Nephron progenitor cell (in vitro differentiated cells): ENCODE data around the gene C16orf78.
A peak's percentile ranks its signal among the peaks of the same experiment; 100 is the strongest.

Experiments
- DNase-seq: peaks from one replicate; pipeline ENCODE4 v3.0.0; 2021
- H3K27ac Mint-ChIP-seq: 2 replicates; pipeline ENCODE4 v1.8.0; 2021; ENCODE audit warnings: mild to moderate bottlenecking, moderate library complexity, mixed read lengths
- H3K27me3 Mint-ChIP-seq: 2 replicates; pipeline ENCODE4 v1.8.0; 2021; ENCODE audit warnings: mild to moderate bottlenecking, low read depth, mixed read lengths; ENCODE audit not compliant: poor library complexity
- H3K36me3 Mint-ChIP-seq: 2 replicates; pipeline ENCODE4 v1.8.0; 2021; ENCODE audit warnings: low read depth, mixed read lengths
- H3K4me1 Mint-ChIP-seq: 2 replicates; pipeline ENCODE4 v1.8.0; 2021; ENCODE audit warnings: mixed read lengths
- H3K4me3 Mint-ChIP-seq: 2 replicates; pipeline ENCODE4 v1.8.0; 2021; ENCODE audit warnings: mild to moderate bottlenecking, moderate library complexity, mixed read lengths
- H3K9me3 Mint-ChIP-seq: 2 replicates; pipeline ENCODE4 v1.8.0; 2021; ENCODE audit warnings: mild to moderate bottlenecking, moderate library complexity, mixed read lengths
- TF ChIP-seq, protein P1 (sequence below): fragments of 200-600 bp; sonication (generic); IDR thresholded peaks from 2 replicates; pipeline ENCODE4 v1.5.0; 2021; ENCODE audit warnings: antibody characterized with exemption

The C16orf78 gene

DNA sequence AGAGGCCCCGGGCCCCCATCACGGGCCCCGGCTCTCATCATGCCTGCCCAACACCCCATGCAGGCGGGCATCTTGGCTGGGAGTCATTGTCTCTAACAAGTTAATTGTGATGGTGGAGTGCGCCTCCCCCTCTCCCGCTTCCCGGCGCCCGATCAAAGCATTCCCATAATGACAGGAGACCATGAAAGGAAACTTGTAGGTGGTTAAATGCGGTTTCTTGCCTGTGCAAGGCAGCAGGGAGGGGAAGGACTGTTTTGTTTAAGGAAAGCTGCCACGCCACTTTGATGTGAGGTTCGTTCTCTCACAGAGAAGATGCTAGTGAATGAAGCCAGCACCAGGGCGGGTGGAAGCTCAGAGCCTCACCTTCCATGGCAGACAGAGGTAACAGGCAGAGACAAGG is 45.4 kb downstream of the C16orf78 start:
- H3K36me3 Mint-ChIP-seq, result no peaks in the 10 kb centered on the region

DNA sequence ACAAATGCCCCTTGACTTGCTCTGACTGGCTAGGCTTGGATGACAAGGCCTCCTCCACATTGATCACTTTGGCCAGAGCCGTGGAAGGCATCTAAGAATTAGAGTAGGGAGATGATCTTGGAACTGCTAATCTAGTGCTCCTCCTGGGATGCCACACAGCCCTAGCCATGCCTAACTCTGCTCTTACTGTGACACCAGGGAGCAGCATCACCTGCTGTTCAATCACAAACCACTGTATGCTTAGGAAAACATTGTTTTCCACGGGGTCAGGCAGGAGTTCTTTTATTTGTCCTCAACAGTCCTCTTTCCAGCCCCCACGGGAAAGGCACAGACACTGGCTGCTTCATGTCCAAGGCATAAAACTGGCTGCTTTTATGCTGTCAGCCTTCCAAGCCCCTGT is 46.3 kb downstream of the C16orf78 start:
- no peaks in the 10 kb centered on the region for H3K36me3 Mint-ChIP-seq
- TF ChIP-seq, protein P1, sequence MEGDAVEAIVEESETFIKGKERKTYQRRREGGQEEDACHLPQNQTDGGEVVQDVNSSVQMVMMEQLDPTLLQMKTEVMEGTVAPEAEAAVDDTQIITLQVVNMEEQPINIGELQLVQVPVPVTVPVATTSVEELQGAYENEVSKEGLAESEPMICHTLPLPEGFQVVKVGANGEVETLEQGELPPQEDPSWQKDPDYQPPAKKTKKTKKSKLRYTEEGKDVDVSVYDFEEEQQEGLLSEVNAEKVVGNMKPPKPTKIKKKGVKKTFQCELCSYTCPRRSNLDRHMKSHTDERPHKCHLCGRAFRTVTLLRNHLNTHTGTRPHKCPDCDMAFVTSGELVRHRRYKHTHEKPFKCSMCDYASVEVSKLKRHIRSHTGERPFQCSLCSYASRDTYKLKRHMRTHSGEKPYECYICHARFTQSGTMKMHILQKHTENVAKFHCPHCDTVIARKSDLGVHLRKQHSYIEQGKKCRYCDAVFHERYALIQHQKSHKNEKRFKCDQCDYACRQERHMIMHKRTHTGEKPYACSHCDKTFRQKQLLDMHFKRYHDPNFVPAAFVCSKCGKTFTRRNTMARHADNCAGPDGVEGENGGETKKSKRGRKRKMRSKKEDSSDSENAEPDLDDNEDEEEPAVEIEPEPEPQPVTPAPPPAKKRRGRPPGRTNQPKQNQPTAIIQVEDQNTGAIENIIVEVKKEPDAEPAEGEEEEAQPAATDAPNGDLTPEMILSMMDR, result no peak
- no peak overlapping the region for H3K4me3 Mint-ChIP-seq
- H3K27me3 Mint-ChIP-seq, result peaks cover 39% of the 10 kb centered on the region
- H3K4me1 Mint-ChIP-seq, result peaks cover 44% of the 10 kb centered on the region
- H3K27ac Mint-ChIP-seq, result peak overlapping the region; percentile 56
- no peak for DNase-seq
- no peaks in the 10 kb centered on the region for H3K9me3 Mint-ChIP-seq

More for the DNA sequence above, 45.4 kb downstream of the C16orf78 start:
- Mint-ChIP-seq H3K27me3 (peaks cover 30% of the 10 kb centered on the region), H3K4me3 (peak overlapping the region; percentile 51), H3K27ac (no peak overlapping the region), H3K4me1 (peaks cover 50% of the 10 kb centered on the region), H3K9me3 (no peaks in the 10 kb centered on the region)
- TF ChIP-seq, protein P1, result no peak
- peak; percentile 25 for DNase-seq

DNA sequence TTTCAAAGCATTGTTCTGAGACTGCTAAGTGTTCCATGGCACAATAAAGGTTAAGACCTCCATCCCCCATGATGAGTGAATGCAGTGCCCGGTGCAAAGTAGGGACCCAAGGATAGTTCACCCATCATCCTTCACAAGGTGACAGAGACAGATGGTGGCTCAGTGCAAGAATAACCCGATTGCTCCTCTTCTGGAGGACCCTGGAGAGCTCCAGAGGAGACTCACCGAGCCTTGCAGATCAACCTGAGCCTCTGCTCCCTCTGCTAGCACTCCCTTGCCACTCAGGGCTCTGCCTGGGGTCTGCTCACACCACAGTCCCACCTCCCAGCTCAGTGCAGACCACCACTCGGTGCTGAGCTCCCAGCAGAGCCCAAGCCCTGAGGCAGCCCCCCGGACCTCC is 49.3 kb downstream of the C16orf78 start:
- TF ChIP-seq, protein P1, result no peak
- no peak overlapping the region for H3K27ac Mint-ChIP-seq
- H3K9me3 Mint-ChIP-seq, result no peaks in the 10 kb centered on the region
- H3K36me3 Mint-ChIP-seq, result no peaks in the 10 kb centered on the region
- peaks cover 43% of the 10 kb centered on the region for H3K27me3 Mint-ChIP-seq
- no peak for DNase-seq
- H3K4me3 Mint-ChIP-seq, result no peak overlapping the region
- H3K4me1 Mint-ChIP-seq, result peaks cover 31% of the 10 kb centered on the region

- TF ChIP-seq, protein P1, result no peak
- H3K27ac Mint-ChIP-seq, result no peak overlapping the region
- H3K4me1 Mint-ChIP-seq, result peaks cover 14% of the 10 kb centered on the region
- peaks cover 18% of the 10 kb centered on the region for H3K9me3 Mint-ChIP-seq
- H3K27me3 Mint-ChIP-seq, result peaks cover 41% of the 10 kb centered on the region
- H3K4me3 Mint-ChIP-seq, result no peak overlapping the region
- no peak for DNase-seq
- peaks cover 8% of the 10 kb centered on the region for H3K36me3 Mint-ChIP-seq
Observed at GRCh38 chr16:49424961-49425360, 51.4 kb downstream of the C16orf78 start.

GRCh38 chr16:49427771-49428170 is 54.2 kb downstream of the C16orf78 start:
- peaks cover 35% of the 10 kb centered on the region for H3K27me3 Mint-ChIP-seq
- TF ChIP-seq, protein P1, result no peak
- peaks cover 8% of the 10 kb centered on the region for H3K36me3 Mint-ChIP-seq

GRCh38 chr16:49428808-49429207 is 55.2 kb downstream of the C16orf78 start:
- Mint-ChIP-seq H3K27me3 (peaks cover 35% of the 10 kb centered on the region), H3K4me1 (no peaks in the 10 kb centered on the region), H3K36me3 (peaks cover 8% of the 10 kb centered on the region), H3K9me3 (peaks cover 19% of the 10 kb centered on the region), H3K4me3 (no peak overlapping the region), H3K27ac (no peak overlapping the region)
- no peak for DNase-seq
- TF ChIP-seq, protein P1, result no peak

More at GRCh38 chr16:49427771-49428170, 54.2 kb downstream of the C16orf78 start:
- Mint-ChIP-seq H3K4me1 (no peaks in the 10 kb centered on the region), H3K9me3 (peaks cover 19% of the 10 kb centered on the region), H3K27ac (no peak overlapping the region), H3K4me3 (no peak overlapping the region)
- no peak for DNase-seq
